ENCODE data around the gene SHROOM2.
"Not testable (repeated sequence)": the region's sequence is repeated elsewhere in the genome, so short reads cannot be mapped to it uniquely, and the experiment has no call there.

Gene SHROOM2

GRCh38 chrX:9784332-9784731, 1.9 kb upstream of the SHROOM2 start:
- DNase-seq, result no peak

GRCh38 chrX:9785254-9785943, 830 bp upstream of the SHROOM2 start:
- no peak for DNase-seq

GRCh38 chrX:9786798-9787635, 788 bp downstream of the SHROOM2 start:
- no peak for DNase-seq

GRCh38 chrX:9788911-9789310, 2.7 kb downstream of the SHROOM2 start:
- no peak for DNase-seq

GRCh38 chrX:9789555-9789954, 3.3 kb downstream of the SHROOM2 start:
- DNase-seq, result no peak

GRCh38 chrX:9790866-9791265, 4.6 kb downstream of the SHROOM2 start:
- no peak for DNase-seq

GRCh38 chrX:9794495-9794894, 8.3 kb downstream of the SHROOM2 start:
- DNase-seq, result no peak

- no peak for DNase-seq
Measured at GRCh38 chrX:9797384-9798360, 11.4 kb downstream of the SHROOM2 start.

GRCh38 chrX:9802737-9803136, 16.5 kb downstream of the SHROOM2 start:
- DNase-seq, result no peak

GRCh38 chrX:9804444-9804843, 18.2 kb downstream of the SHROOM2 start:
- DNase-seq, result no peak

- no peak for DNase-seq
Measured at GRCh38 chrX:9805956-9806355, 19.7 kb downstream of the SHROOM2 start.

- no peak for DNase-seq
Measured at GRCh38 chrX:9807355-9808182, 21.3 kb downstream of the SHROOM2 start.

- not testable (repeated sequence) for DNase-seq
Measured at GRCh38 chrX:9809876-9810275, 23.6 kb downstream of the SHROOM2 start.

- DNase-seq, result not testable (repeated sequence)
Measured at GRCh38 chrX:9811086-9811485, 24.9 kb downstream of the SHROOM2 start.

- DNase-seq, result no peak
Measured at GRCh38 chrX:9816084-9816700, 30.0 kb downstream of the SHROOM2 start.

GRCh38 chrX:9821572-9821971, 35.3 kb downstream of the SHROOM2 start:
- no peak for DNase-seq

GRCh38 chrX:9824554-9824953, 38.3 kb downstream of the SHROOM2 start:
- DNase-seq, result no peak

- DNase-seq, result no peak
Measured at GRCh38 chrX:9825129-9825790, 39.0 kb downstream of the SHROOM2 start.

- no peak for DNase-seq
Measured at GRCh38 chrX:9825966-9826365, 39.7 kb downstream of the SHROOM2 start.

GRCh38 chrX:9829308-9830267, 43.4 kb downstream of the SHROOM2 start:
- no peak for DNase-seq

Measured in NCI-H1436 (cell line).